ENCODE results near the gene TPRG1L.

DNA sequence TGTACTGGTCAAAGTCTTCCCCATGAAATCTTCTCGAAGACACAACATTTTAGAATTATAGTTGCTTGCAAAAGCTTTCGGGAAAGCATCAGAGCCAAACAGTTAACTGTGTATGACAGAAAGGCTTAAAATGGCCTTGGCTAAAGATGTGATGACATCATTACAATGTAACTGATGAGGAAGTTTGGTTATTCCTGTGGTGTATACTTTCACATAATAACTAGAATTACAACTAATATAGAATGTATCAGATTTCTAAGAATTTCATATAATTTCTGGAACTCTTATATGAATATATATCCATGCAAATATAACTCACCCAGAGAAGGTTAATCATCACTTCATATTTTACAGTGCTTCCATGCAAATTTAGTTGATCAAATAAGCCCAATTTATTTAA, 35.9 kb downstream of the TPRG1L start:
- TF ChIP-seq, protein P1, sequence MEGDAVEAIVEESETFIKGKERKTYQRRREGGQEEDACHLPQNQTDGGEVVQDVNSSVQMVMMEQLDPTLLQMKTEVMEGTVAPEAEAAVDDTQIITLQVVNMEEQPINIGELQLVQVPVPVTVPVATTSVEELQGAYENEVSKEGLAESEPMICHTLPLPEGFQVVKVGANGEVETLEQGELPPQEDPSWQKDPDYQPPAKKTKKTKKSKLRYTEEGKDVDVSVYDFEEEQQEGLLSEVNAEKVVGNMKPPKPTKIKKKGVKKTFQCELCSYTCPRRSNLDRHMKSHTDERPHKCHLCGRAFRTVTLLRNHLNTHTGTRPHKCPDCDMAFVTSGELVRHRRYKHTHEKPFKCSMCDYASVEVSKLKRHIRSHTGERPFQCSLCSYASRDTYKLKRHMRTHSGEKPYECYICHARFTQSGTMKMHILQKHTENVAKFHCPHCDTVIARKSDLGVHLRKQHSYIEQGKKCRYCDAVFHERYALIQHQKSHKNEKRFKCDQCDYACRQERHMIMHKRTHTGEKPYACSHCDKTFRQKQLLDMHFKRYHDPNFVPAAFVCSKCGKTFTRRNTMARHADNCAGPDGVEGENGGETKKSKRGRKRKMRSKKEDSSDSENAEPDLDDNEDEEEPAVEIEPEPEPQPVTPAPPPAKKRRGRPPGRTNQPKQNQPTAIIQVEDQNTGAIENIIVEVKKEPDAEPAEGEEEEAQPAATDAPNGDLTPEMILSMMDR (IDR thresholded peaks at IDR 0.05 in 8 of 11, conservative IDR thresholded peaks at IDR 0.05 in 3 of 11), result no peak
- TF ChIP-seq POLR2AphosphoS5 (IDR thresholded peaks at IDR 0.05), result no peak

Data from spleen (tissue), 7 donors.